ENCODE results near the gene SELENOW.

- TF ChIP-seq SUZ12 (IDR thresholded peaks at IDR 0.05; ENCODE audit: extremely low read depth, insufficient read depth, insufficient read length) (no peak), ZNF274 (IDR thresholded peaks at IDR 0.05; ENCODE audit: low read depth, low read length) (no peak)
Observed at GRCh38 chr19:47766359-47766620, 12.2 kb upstream of the SELENOW start.

All from NT2/D1 (cell line).